HepG2 (cell line): Measurements from ENCODE around the gene CPA5. TPM values are rescaled to one million over a fixed set of nuclear protein-coding genes. Genes with fewer than 3 reads are reported as not detected.

Source experiments
- ATAC-seq: fragments of 200-7000 bp; cut with Tn5 transposase; 3 replicates; pipeline ENCODE4 v1.9.1; 2020; ENCODE audit warnings: mild to moderate bottlenecking, moderate library complexity
- BruUV-seq: library from RNA; stranded (reverse); fragments of 400-500 nt; replicated peaks from 2 replicates; lab custom pipeline; 2021; lab: Mats Ljungman, UMichigan
- CTCF ChIA-PET: fragments of 300-600 bp; formaldehyde crosslinking; extraction: SDS; loops from one replicate; lab custom pipeline; 2021; ENCODE audit warnings: low total read pairs, inconsistent platforms, low intra/inter-chr PET ratio; lab: Yijun Ruan, JAX
- POLR2A ChIA-PET: fragments of 350-600 bp; sonication (Branson Sonifier 250); formaldehyde crosslinking; loops from one replicate; lab custom pipeline; 2020; ENCODE audit warnings: antibody characterized with exemption, inconsistent platforms; lab: Yijun Ruan, JAX
- DNase-seq: peaks from one replicate; pipeline ENCODE4 v3.0.0-alpha.2; 2015; ENCODE audit warnings: low spot score
- FAIRE-seq: peaks from 3 replicates; lab custom pipeline; 2011; peaks lifted over from hg19 to GRCh38; lab: Jason Lieb, UNC
- H2AFZ ChIP-seq: one replicate; pipeline ENCODE4 v1.6.1; 2011; ENCODE audit warnings: low read length, inconsistent platforms
- H3K27ac ChIP-seq: fragments of 300-600 bp; 3 replicates; pipeline ENCODE4 v1.8.0; 2011; ENCODE audit warnings: mixed run types, mild to moderate bottlenecking, mixed read lengths, low read length, inconsistent platforms; ENCODE audit not compliant: insufficient read depth; ENCODE audit errors: extremely low read length
- H3K27me3 ChIP-seq, 2 experiments: fragments of 200-600 bp in 1 of 2; 2 replicates in 1 of 2; 3 replicates in 1 of 2; pipeline versions ENCODE4 v1.6.0 to v1.8.0; 2011; ENCODE audit warnings: low read length in 2 of 2, mild to moderate bottlenecking in 2 of 2, moderate library complexity in 2 of 2, inconsistent platforms in 1 of 2; ENCODE audit not compliant: insufficient read depth in 2 of 2, control insufficient read depth in 1 of 2
- H3K36me3 ChIP-seq, 2 experiments: fragments of 200-600 bp in 1 of 2; replicated peaks in 1 of 2; 2 replicates in 1 of 2; 3 replicates in 1 of 2; pipeline versions ENCODE4 v1.5.1 to v1.8.0; 2011; ENCODE audit warnings: low read length in 2 of 2, inconsistent platforms in 1 of 2; ENCODE audit not compliant: insufficient read depth in 2 of 2, control insufficient read depth in 1 of 2
- H3K4me1 ChIP-seq: 2 replicates; pipeline ENCODE4 v1.5.1; 2012; ENCODE audit warnings: low read length, inconsistent platforms; ENCODE audit not compliant: insufficient read depth
- H3K4me2 ChIP-seq: 2 replicates; pipeline ENCODE4 v1.6.0; 2011; ENCODE audit warnings: low read depth, low read length, inconsistent platforms
- H3K4me3 ChIP-seq, 3 experiments: fragments of 200-600 bp in 1 of 3; sonication (generic), shearing (Covaris generic) in 1 of 3; replicated peaks in 1 of 3; 2 replicates each; pipeline ENCODE4 v1.5.1; 2011 to 2016; ENCODE audit warnings: low read length in 3 of 3, inconsistent platforms in 2 of 3, low read depth in 2 of 3, mild to moderate bottlenecking in 2 of 3, control low read depth in 1 of 3, mixed read lengths in 1 of 3; ENCODE audit not compliant: insufficient read depth in 1 of 3
- H3K79me2 ChIP-seq: one replicate; pipeline ENCODE4 v1.6.1; 2011; ENCODE audit warnings: low read length, inconsistent platforms; ENCODE audit not compliant: insufficient read depth
- H3K9ac ChIP-seq: 2 replicates; pipeline ENCODE4 v1.6.0; 2011; ENCODE audit warnings: mild to moderate bottlenecking, low read depth, low read length, inconsistent platforms; ENCODE audit not compliant: insufficient read depth
- H3K9me3 ChIP-seq: 2 replicates; pipeline ENCODE4 v1.5.1; 2012; ENCODE audit warnings: mild to moderate bottlenecking, low read length
- H4K20me1 ChIP-seq: 2 replicates; pipeline ENCODE4 v1.6.0; 2011; ENCODE audit warnings: inconsistent platforms, mild to moderate bottlenecking, low read length, moderate library complexity; ENCODE audit not compliant: insufficient read depth
- AHR ChIP-seq: IDR thresholded peaks from 2 replicates; pipeline ENCODE4 v1.6.1; 2018; ENCODE audit warnings: missing genetic modification reagents, missing compliant biosample characterization
- FOXO1 ChIP-seq: sonication (generic); formaldehyde crosslinking; IDR thresholded peaks from 2 replicates; pipeline ENCODE4 v1.4.0; 2020; ENCODE audit warnings: missing genetic modification reagents
- KDM2A ChIP-seq: sonication (generic); formaldehyde crosslinking; IDR thresholded peaks from 2 replicates; pipeline ENCODE4 v1.4.0; 2020; ENCODE audit warnings: low read depth, missing genetic modification reagents, borderline replicate concordance
- KLF11 ChIP-seq: IDR thresholded peaks from 2 replicates; pipeline ENCODE4 v1.6.1; 2016; ENCODE audit warnings: missing compliant biosample characterization
- KLF13 ChIP-seq: sonication (generic); formaldehyde crosslinking; IDR thresholded peaks from 2 replicates; pipeline ENCODE4 v1.4.0; 2020; ENCODE audit warnings: mild to moderate bottlenecking, missing genetic modification reagents
- MAFF ChIP-seq: IDR thresholded peaks from 2 replicates; pipeline ENCODE4 v1.6.1; 2011; ENCODE audit warnings: low read depth, low read length, improper control_type of control experiment
- MIER2 ChIP-seq: IDR thresholded peaks from 2 replicates; pipeline ENCODE4 v1.6.1; 2016; ENCODE audit warnings: missing biosample characterization, missing genetic modification reagents
- MXD4 ChIP-seq: IDR thresholded peaks from 2 replicates; pipeline ENCODE4 v1.6.1; 2016; ENCODE audit warnings: mild to moderate bottlenecking, missing biosample characterization, missing genetic modification reagents
- NONO ChIP-seq, 2 experiments: fragments of 450-650 bp in 1 of 2; sonication (generic) in 1 of 2; formaldehyde crosslinking in 1 of 2; IDR thresholded peaks in 1 of 2; conservative IDR thresholded peaks in 1 of 2; 2 replicates each; pipeline versions ENCODE4 v1.6.1 to v1.8.0; 2017 to 2022; ENCODE audit warnings: mild to moderate bottlenecking in 1 of 2, missing genetic modification reagents in 1 of 2, moderate library complexity in 1 of 2
- RAD21 ChIP-seq: fragments of 450-650 bp; formaldehyde crosslinking; IDR thresholded peaks from 2 replicates; pipeline ENCODE4 v1.5.0; 2020; ENCODE audit warnings: mild to moderate bottlenecking
- TFDP2 ChIP-seq: sonication (generic); formaldehyde crosslinking; IDR thresholded peaks from 2 replicates; pipeline ENCODE4 v1.4.0; 2020; ENCODE audit warnings: missing genetic modification reagents
- ZFP41 ChIP-seq: sonication (generic); formaldehyde crosslinking; IDR thresholded peaks from 2 replicates; pipeline ENCODE4 v1.4.0; 2020; ENCODE audit warnings: mild to moderate bottlenecking, missing genetic modification reagents, borderline replicate concordance
- ZNF264 ChIP-seq: sonication (generic); formaldehyde crosslinking; IDR thresholded peaks from 2 replicates; pipeline ENCODE4 v1.4.0; 2020; ENCODE audit warnings: missing genetic modification reagents
- ZNF432 ChIP-seq: sonication (generic); formaldehyde crosslinking; IDR thresholded peaks from 2 replicates; pipeline ENCODE4 v1.5.0; 2020; ENCODE audit warnings: missing genetic modification reagents, mild to moderate bottlenecking, borderline replicate concordance
- ZNF556 ChIP-seq: sonication (generic); formaldehyde crosslinking; IDR thresholded peaks from 2 replicates; pipeline ENCODE4 v1.4.0; 2020; ENCODE audit warnings: mild to moderate bottlenecking, missing genetic modification reagents, borderline replicate concordance
- ZNF788 ChIP-seq: sonication (generic); formaldehyde crosslinking; IDR thresholded peaks from 2 replicates; pipeline ENCODE4 v1.5.0; 2020; ENCODE audit warnings: mild to moderate bottlenecking, missing genetic modification reagents, borderline replicate concordance
- ZNF878 ChIP-seq: sonication (generic); formaldehyde crosslinking; IDR thresholded peaks from 2 replicates; pipeline ENCODE4 v1.8.1; 2023; ENCODE audit warnings: mild to moderate bottlenecking, missing genetic modification reagents, moderate library complexity
- ZSCAN29 ChIP-seq: sonication (generic); formaldehyde crosslinking; conservative IDR thresholded peaks from 2 replicates; pipeline ENCODE4 v1.4.0; 2020; ENCODE audit warnings: mild to moderate bottlenecking, missing genetic modification reagents
- WGBS: methylation state at CpG from one replicate; pipeline ENCODE4 v1.1.6; 2017; ENCODE audit warnings: low lambda C conversion rate; 5-methylcytosine and 5-hydroxymethylcytosine counted together
- in situ Hi-C: cut with HindIII; loops from 2 replicates; pipeline ENCODE4 v1.10.0; 2017; ENCODE audit warnings: low pct_unique_long_range_greater_than_20kb; ENCODE audit not compliant: extremely low pct_ligation_motif_present
- intact Hi-C: fragments of 100-400 bp; cut with micrococcal nuclease; formaldehyde crosslinking; loops from one replicate; pipeline ENCODE4 v1.10.0; 2022; ENCODE audit not compliant: unreplicated experiment
- polyA plus RNA-seq, 8 experiments: library from polyadenylated mRNA; depleted of rRNA in 3 of 8; stranded (reverse) in 7 of 8; unstranded in 1 of 8; fragments of >200 nt; fragmentation: Illumina TruSeq in 4 of 8; extraction: Trizol in 4 of 8; gene quantifications; 2 replicates each; pipeline versions ENCODE4 v1.2.1 to v1.2.3, GENCODE V29; 2011 to 2016; ENCODE audit warnings: low read depth in 4 of 8, missing spikeins in 1 of 8, mixed read lengths in 1 of 8; ENCODE audit not compliant: insufficient read depth in 1 of 8
- total RNA-seq, 5 experiments: library from RNA; depleted of rRNA; stranded (reverse); fragments of >200 nt; fragmentation: Illumina TruSeq; extraction: Trizol; gene quantifications; 2 replicates each; pipeline ENCODE4 v1.2.3, GENCODE V29; 2016; ENCODE audit warnings: low read depth in 1 of 5
- TF ChIP-seq, protein P1 (sequence below): sonication (generic); formaldehyde crosslinking; IDR thresholded peaks from 2 replicates; pipeline ENCODE4 v1.8.1; 2023; ENCODE audit warnings: mild to moderate bottlenecking, missing genetic modification reagents

CPA5 gene
- total and polyA plus RNA-seq, 2 of the 13 experiments (the other 11 are each of a cell fraction or from before 2014, with no cell fraction given): 0.48 TPM; not detected in 1

GRCh38 chr7:130314305-130314704, 30.3 kb upstream of the CPA5 start:
- Histone ChIP-seq H3K27ac (no peak overlapping the region), H2AFZ (no peak overlapping the region), H3K79me2 (no peaks in the 10 kb centered on the region), H3K4me3 (no peak overlapping the region), H3K4me2 (no peak overlapping the region), H3K9me3 (no peaks in the 10 kb centered on the region), H3K36me3 (no peaks in the 10 kb centered on the region), H3K4me1 (no peaks in the 10 kb centered on the region), H3K9ac (no peak overlapping the region), H4K20me1 (no peaks in the 10 kb centered on the region), H3K27me3 (peaks cover 1 to 40% of the 10 kb centered on the region in 2 experiments)
- ATAC-seq (no peak), DNase-seq (no peak), FAIRE-seq (no peak)
- in situ Hi-C loops: no loop called here
- no TSS peak for BruUV-seq
- WGBS: 75% methylated on average over 6 of the region's 6 CpGs
- no peak for TF ChIP-seq ZNF264 (CRISPR knock-in tag)
- TF ChIP-seq MAFF: no peak
- intact Hi-C loops: no loop called here
- POLR2A ChIA-PET: no interaction called here
- CTCF ChIA-PET: no interaction called here

GRCh38 chr7:130319541-130319940, 25.1 kb upstream of the CPA5 start:
- FAIRE-seq (no peak), DNase-seq (no peak), ATAC-seq (no peak)
- H4K20me1 ChIP-seq: no peaks in the 10 kb centered on the region
- H2AFZ ChIP-seq: no peak overlapping the region
- POLR2A ChIA-PET: no interaction called here
- 69% methylated on average over 1 of the region's 1 CpG for WGBS
- H3K79me2 ChIP-seq: no peaks in the 10 kb centered on the region
- in situ Hi-C loops (no loop called here), intact Hi-C loops (no loop called here)
- no peaks in the 10 kb centered on the region for H3K4me1 ChIP-seq
- no TSS peak for BruUV-seq
- peaks cover 0 to 32% of the 10 kb centered on the region in 2 experiments; a peak in 2 of 5 replicates for H3K27me3 ChIP-seq
- no peak overlapping the region for H3K4me3 ChIP-seq
- no peak overlapping the region for H3K9ac ChIP-seq
- no peak overlapping the region for H3K4me2 ChIP-seq
- no peaks in the 10 kb centered on the region for H3K9me3 ChIP-seq
- no peak overlapping the region for H3K27ac ChIP-seq
- CTCF ChIA-PET: no interaction called here
- H3K36me3 ChIP-seq: no peaks in the 10 kb centered on the region
- TF ChIP-seq ZNF788 (CRISPR knock-in tag) (no peak), ZNF556 (CRISPR knock-in tag) (no peak), ZFP41 (CRISPR knock-in tag) (no peak), ZSCAN29 (CRISPR knock-in tag) (no peak), KLF11 (no peak), FOXO1 (CRISPR knock-in tag) (no peak), MIER2 (no peak), TFDP2 (CRISPR knock-in tag) (no peak), KDM2A (CRISPR knock-in tag) (no peak), RAD21 (CRISPR knock-in tag) (no peak), AHR (CRISPR knock-in tag) (no peak), KLF13 (CRISPR knock-in tag) (no peak), NONO (IDR thresholded peaks at IDR 0.05) (no peak), NONO (CRISPR knock-in tag; conservative IDR thresholded peaks at IDR 0.05) (no peak), ZNF432 (CRISPR knock-in tag) (no peak), ZNF878 (CRISPR knock-in tag) (no peak), MXD4 (no peak)
- TF ChIP-seq, protein P1, sequence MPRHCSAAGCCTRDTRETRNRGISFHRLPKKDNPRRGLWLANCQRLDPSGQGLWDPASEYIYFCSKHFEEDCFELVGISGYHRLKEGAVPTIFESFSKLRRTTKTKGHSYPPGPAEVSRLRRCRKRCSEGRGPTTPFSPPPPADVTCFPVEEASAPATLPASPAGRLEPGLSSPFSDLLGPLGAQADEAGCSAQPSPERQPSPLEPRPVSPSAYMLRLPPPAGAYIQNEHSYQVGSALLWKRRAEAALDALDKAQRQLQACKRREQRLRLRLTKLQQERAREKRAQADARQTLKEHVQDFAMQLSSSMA: no peak
